SU-DHL-6 (cell line): Measurements from ENCODE around the gene NRTN.

Source experiments
- H2AFZ ChIP-seq: fragments of 200-600 bp; sonication (generic); 2 replicates; pipeline ENCODE4 v1.6.1; 2014; ENCODE audit warnings: low read depth, mild to moderate bottlenecking, moderate library complexity, mixed read lengths, antibody characterized with exemption, low read length; ENCODE audit not compliant: severe bottlenecking
- H3F3A ChIP-seq: fragments of 200-600 bp; shearing (Covaris generic); 2 replicates; pipeline ENCODE4 v1.6.0; 2016; ENCODE audit warnings: antibody characterized with exemption, mild to moderate bottlenecking; ENCODE audit not compliant: insufficient read depth
- H3K27ac ChIP-seq: fragments of 200-600 bp; sonication (generic); 2 replicates; pipeline ENCODE4 v1.5.1; 2016; ENCODE audit warnings: low read depth, mild to moderate bottlenecking, low read length, moderate library complexity, mixed read lengths
- H3K27me3 ChIP-seq: fragments of 200-600 bp; sonication (generic), shearing (Covaris generic); 2 replicates; pipeline ENCODE4 v1.6.0; 2014; ENCODE audit warnings: mild to moderate bottlenecking, low read length
- H3K36me3 ChIP-seq: fragments of 200-600 bp; sonication (generic); 2 replicates; pipeline ENCODE4 v1.6.1; 2014; ENCODE audit warnings: mild to moderate bottlenecking, low read length, mixed read lengths
- H3K4me2 ChIP-seq: fragments of 300-600, 200-600 bp; shearing (Covaris generic), sonication (generic); 2 replicates; pipeline ENCODE4 v1.6.0; 2014; ENCODE audit warnings: low read length, low read depth, mild to moderate bottlenecking; ENCODE audit not compliant: poor library complexity, severe bottlenecking
- H3K4me3 ChIP-seq: fragments of 200-600 bp; sonication (generic); 2 replicates; pipeline ENCODE4 v1.5.1; 2014; ENCODE audit warnings: antibody characterized with exemption, low read length, mild to moderate bottlenecking, mixed read lengths; ENCODE audit not compliant: insufficient read depth, poor library complexity, severe bottlenecking
- H3K79me2 ChIP-seq: fragments of 200-600 bp; sonication (generic); 2 replicates; pipeline ENCODE4 v1.6.1; 2014; ENCODE audit warnings: mild to moderate bottlenecking, low read length, moderate library complexity; ENCODE audit not compliant: insufficient read depth
- H3K9ac ChIP-seq: fragments of 200-600 bp; sonication (generic); 2 replicates; pipeline ENCODE4 v1.7.0; 2014; ENCODE audit warnings: mild to moderate bottlenecking, low read length
- H3K9me2 ChIP-seq: fragments of 200-600 bp; sonication (generic); replicated peaks from 2 replicates; pipeline ENCODE4 v1.6.1; 2014; ENCODE audit warnings: low read length; ENCODE audit not compliant: insufficient read depth
- H3K9me3 ChIP-seq: fragments of 200-600 bp; sonication (generic); 2 replicates; pipeline ENCODE4 v1.6.1; 2014; ENCODE audit warnings: low read length, mixed read lengths; ENCODE audit not compliant: insufficient read depth
- H4K20me1 ChIP-seq: fragments of 200-600 bp; sonication (generic); 2 replicates; pipeline ENCODE4 v1.6.1; 2014; ENCODE audit warnings: low read depth, mild to moderate bottlenecking, antibody characterized with exemption, low read length, moderate library complexity, mixed read lengths
- CTCF ChIP-seq: fragments of 200-600 bp; sonication (generic); IDR thresholded peaks from one replicate; pipeline ENCODE4 v1.5.1; 2017; ENCODE audit warnings: antibody characterized with exemption, mild to moderate bottlenecking, low read length, moderate library complexity; ENCODE audit not compliant: insufficient read depth, poor library complexity, severe bottlenecking
- EZH2phosphoT487 ChIP-seq: fragments of 200-600 bp; sonication (generic), shearing (Covaris generic); conservative IDR thresholded peaks from 2 replicates; pipeline ENCODE4 v1.6.1; 2018; ENCODE audit warnings: mild to moderate bottlenecking, antibody characterized with exemption, low read length, moderate library complexity, mixed read lengths

NRTN gene

GRCh38 chr19:5803752-5804515 lies 933 bp upstream of the NRTN start:
- no peaks in the 10 kb centered on the region for H3K27me3 ChIP-seq
- peak overlapping the region; percentile 34 for H3K9ac ChIP-seq
- H3F3A ChIP-seq = no peaks in the 10 kb centered on the region
- no peaks in the 10 kb centered on the region for H3K9me3 ChIP-seq
- no peaks in the 10 kb centered on the region for H3K36me3 ChIP-seq
- H3K9me2 ChIP-seq = no peaks in the 10 kb centered on the region
- H4K20me1 ChIP-seq = no peaks in the 10 kb centered on the region
- H2AFZ ChIP-seq = peak overlapping the region; percentile 77
- no peaks in the 10 kb centered on the region for H3K79me2 ChIP-seq
- H3K4me2 ChIP-seq = peak overlapping the region; percentile 73
- peak overlapping the region; percentile 47 for H3K4me3 ChIP-seq
- no peak overlapping the region for H3K27ac ChIP-seq
- TF ChIP-seq CTCF (peak; percentile 96), EZH2phosphoT487 (no peak)

DNA sequence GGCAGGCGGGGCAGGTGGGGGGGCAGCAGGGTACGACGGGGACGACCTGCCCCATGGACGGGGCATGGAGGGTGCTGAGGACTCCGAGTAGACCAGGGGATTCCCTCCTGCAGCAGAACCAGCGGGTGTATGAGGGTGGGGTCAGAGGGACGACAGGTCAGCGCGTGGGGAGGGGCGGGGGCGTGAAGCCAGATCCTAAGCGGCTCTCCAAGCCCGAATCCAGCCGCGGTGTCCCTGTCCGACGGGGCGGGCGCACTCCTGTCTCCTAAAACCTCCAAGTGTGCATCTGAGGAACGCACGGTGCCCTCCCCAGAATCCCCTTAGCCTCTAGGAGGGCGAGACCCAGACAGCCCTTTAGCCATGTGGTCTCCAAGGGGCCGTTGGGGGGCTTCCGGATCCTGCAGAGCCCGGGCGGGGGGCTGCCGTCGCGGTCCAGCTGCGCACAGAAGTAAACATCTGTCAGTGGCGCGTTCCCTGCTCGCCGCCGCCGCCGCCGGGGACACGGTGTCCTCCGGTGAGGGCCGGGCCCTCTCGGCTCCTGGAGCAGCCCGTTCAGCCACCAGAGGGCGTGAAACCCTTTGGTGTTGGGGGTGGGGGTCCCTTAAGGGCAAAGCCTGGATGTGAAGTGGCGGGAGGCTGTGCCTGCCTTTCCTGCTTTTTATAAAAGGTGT lies 730 bp downstream of the NRTN start:
- Histone ChIP-seq H3K27ac (no peak overlapping the region), H3K9me3 (no peaks in the 10 kb centered on the region), H3K4me3 (no peak overlapping the region), H3F3A (no peaks in the 10 kb centered on the region), H3K9me2 (no peaks in the 10 kb centered on the region), H4K20me1 (no peaks in the 10 kb centered on the region), H3K27me3 (no peaks in the 10 kb centered on the region), H3K4me2 (no peak overlapping the region), H3K79me2 (no peaks in the 10 kb centered on the region), H2AFZ (no peak overlapping the region), H3K36me3 (no peaks in the 10 kb centered on the region), H3K9ac (no peak overlapping the region)
- TF ChIP-seq EZH2phosphoT487 (no peak), CTCF (peak; percentile 41)

- no peaks in the 10 kb centered on the region for H3K27me3 ChIP-seq
- H3K4me2 ChIP-seq = no peak overlapping the region
- H3K9me3 ChIP-seq = no peaks in the 10 kb centered on the region
- H3K9me2 ChIP-seq = no peaks in the 10 kb centered on the region
- no peaks in the 10 kb centered on the region for H3K36me3 ChIP-seq
- TF ChIP-seq EZH2phosphoT487 = no peak
- peak; percentile 5 for TF ChIP-seq CTCF
- H3K9ac ChIP-seq = no peak overlapping the region
- no peaks in the 10 kb centered on the region for H3K79me2 ChIP-seq
- H2AFZ ChIP-seq = no peak overlapping the region
- no peak overlapping the region for H3K27ac ChIP-seq
- no peaks in the 10 kb centered on the region for H4K20me1 ChIP-seq
- H3K4me3 ChIP-seq = no peak overlapping the region
- no peaks in the 10 kb centered on the region for H3F3A ChIP-seq
Measured at GRCh38 chr19:5806133-5806489, 1.2 kb downstream of the NRTN start.
